Immature natural killer cell (primary cell): ENCODE measurements around the gene FERMT2. TPM values are rescaled to one million over a fixed set of nuclear protein-coding genes. Genes with fewer than 3 reads are reported as not detected.
A peak's percentile ranks its signal among the peaks of the same experiment; 100 is the strongest.
"Not testable (repeated sequence)": the region's sequence is repeated elsewhere in the genome, so short reads cannot be mapped to it uniquely, and the experiment has no call there.

Experiments used
- DNase-seq, 3 donors: peaks; one replicate each; pipeline ENCODE4 v3.0.0; 2022; ENCODE audit warnings: mixed read lengths in 1 of 3
- H3K27ac Mint-ChIP-seq, 6 donors: one replicate each; pipeline ENCODE4 v1.8.0; 2020; ENCODE audit warnings: mixed read lengths in 6 of 6, mild to moderate bottlenecking in 5 of 6, inconsistent platforms in 4 of 6, moderate library complexity in 3 of 6
- H3K27me3 Mint-ChIP-seq, 3 donors: one replicate each; pipeline ENCODE4 v1.8.0; 2020 to 2021; ENCODE audit warnings: low read depth in 3 of 3, mild to moderate bottlenecking in 3 of 3, mixed read lengths in 3 of 3, moderate library complexity in 3 of 3, inconsistent platforms in 1 of 3
- H3K36me3 Mint-ChIP-seq, 3 donors: one replicate each; pipeline ENCODE4 v1.8.0; 2020; ENCODE audit warnings: mixed read lengths in 3 of 3, inconsistent platforms in 2 of 3, mild to moderate bottlenecking in 2 of 3
- H3K4me1 Mint-ChIP-seq, 2 donors: one replicate each; pipeline ENCODE4 v1.8.0; 2020; ENCODE audit warnings: inconsistent platforms in 2 of 2, mild to moderate bottlenecking in 2 of 2, mixed read lengths in 2 of 2, moderate library complexity in 1 of 2
- H3K4me3 Mint-ChIP-seq, 5 donors: one replicate each; pipeline ENCODE4 v1.8.0; 2020; ENCODE audit warnings: mild to moderate bottlenecking in 5 of 5, mixed read lengths in 5 of 5, inconsistent platforms in 3 of 5, moderate library complexity in 3 of 5
- H3K9me3 Mint-ChIP-seq, 6 donors: one replicate each; pipeline ENCODE4 v1.8.0; 2020; ENCODE audit warnings: mild to moderate bottlenecking in 6 of 6, mixed read lengths in 6 of 6, inconsistent platforms in 4 of 6, moderate library complexity in 3 of 6
- polyA plus RNA-seq, 3 donors: library from polyadenylated mRNA; unstranded; fragments of 300-500 nt; fragmentation: Illumina TruSeq; gene quantifications; one replicate each; pipeline ENCODE4 v1.2.3, GENCODE V29; 2021

Gene FERMT2
- polyA plus RNA-seq, 3 donors from 2014 or later = not detected

DNA sequence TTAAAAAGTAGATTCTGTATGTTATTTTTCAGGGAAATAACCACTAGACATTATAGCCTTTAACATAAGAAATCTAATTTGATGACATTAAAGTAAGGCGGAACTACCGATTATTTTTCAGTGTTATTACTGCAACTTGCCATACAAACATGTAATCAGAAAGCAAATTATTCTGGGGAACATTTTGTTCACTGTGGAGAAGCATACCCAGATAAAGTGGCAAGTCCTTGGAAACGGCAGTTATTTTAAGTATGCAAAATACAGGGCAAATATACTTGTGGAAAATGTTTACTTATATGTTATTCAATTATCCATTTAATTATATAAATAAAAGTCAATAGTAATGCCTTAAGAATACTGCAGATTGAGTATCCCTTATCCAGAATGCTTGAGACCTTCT lies 71.9 kb downstream of the FERMT2 start:
- no peak overlapping the region for H3K27ac Mint-ChIP-seq
- H3K36me3 Mint-ChIP-seq = peaks cover 0 to 3% (median 0%) of the 10 kb centered on the region in 3 donors
- no peaks in the 10 kb centered on the region for H3K9me3 Mint-ChIP-seq
- peaks cover 0 to 4% (median 0%) of the 10 kb centered on the region in 3 donors for H3K27me3 Mint-ChIP-seq
- no peaks in the 10 kb centered on the region for H3K4me1 Mint-ChIP-seq
- no peak overlapping the region for H3K4me3 Mint-ChIP-seq
- no peak for DNase-seq

DNA sequence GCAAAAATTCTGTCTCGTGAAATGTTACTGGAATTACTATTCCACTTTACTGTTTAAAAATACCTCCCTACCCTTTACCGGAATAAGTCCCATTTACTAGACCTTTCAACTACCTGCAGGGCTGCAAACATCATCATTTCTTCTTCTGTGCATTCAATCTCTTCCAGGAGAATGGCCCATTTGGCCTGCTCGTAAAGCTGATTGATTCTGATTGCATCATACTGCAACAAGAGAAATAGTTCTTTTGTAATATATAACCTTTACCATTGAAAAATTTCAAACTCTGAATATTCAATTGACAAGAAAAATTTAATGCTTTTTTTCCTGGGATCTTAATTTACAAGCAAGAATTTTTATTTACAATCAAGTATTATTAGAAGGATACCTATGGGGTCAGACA lies 72.4 kb downstream of the FERMT2 start:
- H3K27ac Mint-ChIP-seq = no peak overlapping the region
- H3K27me3 Mint-ChIP-seq = peaks cover 0 to 4% (median 0%) of the 10 kb centered on the region in 3 donors
- no peak for DNase-seq
- H3K9me3 Mint-ChIP-seq = no peaks in the 10 kb centered on the region
- H3K36me3 Mint-ChIP-seq = peaks cover 0 to 3% (median 0%) of the 10 kb centered on the region in 3 donors
- no peak overlapping the region for H3K4me3 Mint-ChIP-seq
- H3K4me1 Mint-ChIP-seq = no peaks in the 10 kb centered on the region

DNA sequence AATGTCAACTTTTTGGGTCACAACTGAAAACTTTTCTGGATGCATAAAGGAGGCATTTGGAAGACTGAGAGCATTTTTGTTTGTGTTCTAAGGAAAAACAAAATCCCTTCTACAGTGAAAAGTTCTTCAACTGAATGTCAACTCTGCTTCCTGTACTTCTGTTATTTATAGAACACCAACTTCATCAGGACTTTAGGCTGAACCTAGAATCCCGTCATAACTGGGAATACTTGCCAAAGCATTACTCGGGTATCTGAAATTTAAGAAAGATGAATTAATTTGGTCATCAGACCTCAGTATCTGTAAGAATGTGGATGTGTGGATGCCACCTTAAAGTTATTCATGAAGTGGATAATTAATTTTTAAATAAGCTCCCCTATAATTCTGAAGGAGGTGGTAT lies 73.2 kb downstream of the FERMT2 start:
- H3K4me3 Mint-ChIP-seq = no peak overlapping the region
- H3K27me3 Mint-ChIP-seq = peaks cover 0 to 4% (median 0%) of the 10 kb centered on the region in 3 donors
- H3K9me3 Mint-ChIP-seq = no peaks in the 10 kb centered on the region
- no peaks in the 10 kb centered on the region for H3K4me1 Mint-ChIP-seq
- no peak for DNase-seq
- peaks cover 0 to 3% (median 0%) of the 10 kb centered on the region in 3 donors for H3K36me3 Mint-ChIP-seq
- no peak overlapping the region for H3K27ac Mint-ChIP-seq

DNA sequence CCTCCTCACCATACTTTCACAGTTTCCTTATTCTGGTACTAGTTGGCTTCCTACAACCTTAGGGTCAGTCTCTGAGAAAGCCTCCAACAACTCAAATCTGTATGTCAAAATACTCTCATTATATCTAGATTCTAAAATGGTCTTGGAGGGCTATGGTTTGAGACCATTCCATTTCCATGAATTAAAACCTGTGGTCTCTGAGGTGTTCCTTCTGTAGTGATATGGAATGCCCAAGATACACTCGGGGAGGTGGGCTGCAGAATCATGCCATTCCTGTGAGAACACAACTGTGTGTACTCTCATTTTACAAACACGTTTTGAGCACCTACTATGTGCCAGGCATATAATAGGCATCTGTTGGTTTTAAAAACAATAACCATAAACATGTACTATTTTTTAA lies 74.0 kb downstream of the FERMT2 start:
- H3K27ac Mint-ChIP-seq = no peak overlapping the region
- no peaks in the 10 kb centered on the region for H3K9me3 Mint-ChIP-seq
- no peak overlapping the region for H3K4me3 Mint-ChIP-seq
- peaks cover 0 to 3% (median 0%) of the 10 kb centered on the region in 3 donors for H3K36me3 Mint-ChIP-seq
- no peaks in the 10 kb centered on the region for H3K4me1 Mint-ChIP-seq
- peaks cover 0 to 4% (median 0%) of the 10 kb centered on the region in 3 donors for H3K27me3 Mint-ChIP-seq
- DNase-seq = no peak

DNA sequence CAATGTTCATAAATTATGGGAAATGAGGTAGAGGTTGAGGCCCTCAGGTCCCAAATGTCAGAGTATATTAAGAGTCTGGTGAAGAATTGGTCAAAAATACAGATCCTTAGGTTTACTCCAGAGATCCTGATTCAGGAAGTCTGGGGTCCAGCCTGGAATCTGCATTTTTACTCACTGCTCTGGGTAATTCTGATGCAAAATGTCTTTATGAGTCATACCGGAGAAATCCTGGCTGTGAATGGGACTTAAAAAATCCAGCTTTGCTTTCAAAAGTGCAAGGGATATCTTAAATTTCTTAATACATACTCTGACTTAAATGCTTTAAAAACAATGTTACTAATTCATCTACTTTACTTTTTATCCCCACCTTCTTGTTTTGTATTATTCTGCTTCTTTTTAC lies 74.5 kb downstream of the FERMT2 start:
- Mint-ChIP-seq H3K4me3 (no peak overlapping the region), H3K36me3 (peaks cover 0 to 5% (median 0%) of the 10 kb centered on the region in 3 donors), H3K27me3 (peaks cover 0 to 4% (median 0%) of the 10 kb centered on the region in 3 donors), H3K27ac (no peak overlapping the region), H3K4me1 (no peaks in the 10 kb centered on the region), H3K9me3 (no peaks in the 10 kb centered on the region)
- no peak for DNase-seq

- H3K4me1 Mint-ChIP-seq = no peaks in the 10 kb centered on the region
- peaks cover 0 to 4% (median 0%) of the 10 kb centered on the region in 3 donors for H3K27me3 Mint-ChIP-seq
- H3K9me3 Mint-ChIP-seq = no peaks in the 10 kb centered on the region
- DNase-seq = no peak
- H3K27ac Mint-ChIP-seq = no peak overlapping the region
- no peak overlapping the region for H3K4me3 Mint-ChIP-seq
- peaks cover 0 to 6% (median 0%) of the 10 kb centered on the region in 3 donors for H3K36me3 Mint-ChIP-seq
These were observed 75.1 kb downstream of the FERMT2 start for GRCh38 chr14:52875707-52876106.

DNA sequence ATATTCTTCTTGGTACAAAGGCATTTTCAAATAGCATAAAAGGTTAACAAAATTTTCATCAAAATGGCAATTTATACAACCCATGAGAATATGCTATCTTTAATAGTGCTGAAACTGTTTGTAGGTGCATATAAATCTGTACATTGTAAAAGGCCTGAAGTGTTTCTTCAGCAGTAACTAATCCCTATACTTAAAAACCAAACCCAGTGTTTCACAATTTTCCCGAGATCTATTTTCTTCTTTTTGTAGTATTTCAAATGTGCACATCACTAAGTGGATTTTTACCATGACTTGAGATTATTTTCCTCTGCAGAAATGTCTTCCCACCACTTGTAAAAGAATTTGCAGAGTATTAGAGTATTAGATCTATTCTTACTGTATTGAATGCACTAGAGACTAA lies 76.5 kb downstream of the FERMT2 start:
- no peak overlapping the region for H3K4me3 Mint-ChIP-seq
- H3K36me3 Mint-ChIP-seq = peaks cover 0 to 6% (median 0%) of the 10 kb centered on the region in 3 donors
- peaks cover 0 to 4% (median 0%) of the 10 kb centered on the region in 3 donors for H3K27me3 Mint-ChIP-seq
- no peak overlapping the region for H3K27ac Mint-ChIP-seq
- no peak for DNase-seq
- H3K9me3 Mint-ChIP-seq = no peaks in the 10 kb centered on the region
- H3K4me1 Mint-ChIP-seq = no peaks in the 10 kb centered on the region

- H3K27ac Mint-ChIP-seq = no peak overlapping the region
- peaks cover 0 to 4% (median 0%) of the 10 kb centered on the region in 3 donors for H3K27me3 Mint-ChIP-seq
- H3K4me1 Mint-ChIP-seq = no peaks in the 10 kb centered on the region
- H3K36me3 Mint-ChIP-seq = peaks cover 0 to 6% (median 0%) of the 10 kb centered on the region in 3 donors
- H3K9me3 Mint-ChIP-seq = no peaks in the 10 kb centered on the region
- H3K4me3 Mint-ChIP-seq = no peak overlapping the region
- no peak for DNase-seq
These were observed 77.2 kb downstream of the FERMT2 start for GRCh38 chr14:52873694-52874093.

GRCh38 chr14:52873065-52873464 lies 77.8 kb downstream of the FERMT2 start:
- H3K9me3 Mint-ChIP-seq = no peaks in the 10 kb centered on the region
- DNase-seq = no peak
- no peak overlapping the region for H3K4me3 Mint-ChIP-seq
- H3K4me1 Mint-ChIP-seq = no peaks in the 10 kb centered on the region
- peak overlapping the region in 1 of 6 donors; percentile 4 for H3K27ac Mint-ChIP-seq
- H3K27me3 Mint-ChIP-seq = peaks cover 0 to 4% (median 0%) of the 10 kb centered on the region in 3 donors
- peaks cover 0 to 6% (median 0%) of the 10 kb centered on the region in 3 donors for H3K36me3 Mint-ChIP-seq

GRCh38 chr14:52871606-52872005 lies 79.2 kb downstream of the FERMT2 start:
- DNase-seq = no peak
- Mint-ChIP-seq H3K4me3 (no peak overlapping the region), H3K36me3 (peaks cover 0 to 6% (median 0%) of the 10 kb centered on the region in 3 donors), H3K9me3 (no peaks in the 10 kb centered on the region), H3K27ac (no peak overlapping the region), H3K27me3 (peaks cover 0 to 1% (median 0%) of the 10 kb centered on the region in 3 donors), H3K4me1 (no peaks in the 10 kb centered on the region)

DNA sequence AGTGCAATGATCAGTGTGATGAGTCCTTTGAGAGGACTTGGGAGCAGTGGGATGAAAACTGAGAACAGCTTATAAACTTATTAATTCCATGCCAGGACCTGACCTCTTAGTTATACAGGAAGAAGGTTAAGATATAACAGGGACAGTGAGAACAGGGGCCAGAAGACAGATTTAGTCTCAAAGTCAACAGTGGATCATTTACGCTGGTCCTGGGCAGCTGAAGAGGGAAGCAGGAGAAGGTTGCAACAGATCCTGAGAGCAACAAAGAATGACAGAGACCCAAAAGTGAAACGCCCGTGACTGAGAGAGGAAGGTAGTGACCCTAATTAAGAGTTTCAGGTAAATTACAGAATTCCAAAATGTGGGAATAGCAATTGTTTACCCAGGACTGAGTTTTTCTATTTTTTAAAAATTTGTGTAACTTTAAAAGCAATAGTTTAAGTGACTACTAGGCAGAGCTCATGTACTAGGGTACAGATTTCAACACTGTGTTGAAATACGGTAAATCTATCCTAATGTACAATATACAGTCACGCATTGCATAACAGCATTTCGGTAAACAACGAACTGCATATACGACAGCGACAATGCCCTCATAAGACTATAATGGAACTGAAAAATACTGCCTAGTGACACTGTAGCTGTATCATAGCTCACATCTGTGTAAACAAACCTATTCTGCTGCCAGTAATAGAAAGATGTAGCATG lies 81.8 kb downstream of the FERMT2 start:
- Mint-ChIP-seq H3K27me3 (no peaks in the 10 kb centered on the region), H3K36me3 (peaks cover 0 to 3% (median 0%) of the 10 kb centered on the region in 3 donors), H3K9me3 (no peaks in the 10 kb centered on the region), H3K4me1 (no peaks in the 10 kb centered on the region), H3K4me3 (no peak overlapping the region), H3K27ac (no peak overlapping the region)
- DNase-seq = no peak

GRCh38 chr14:52864893-52865292 lies 86.0 kb downstream of the FERMT2 start:
- not testable (repeated sequence) for H3K27ac Mint-ChIP-seq, DNase-seq, H3K9me3 Mint-ChIP-seq, H3K4me1 Mint-ChIP-seq, H3K4me3 Mint-ChIP-seq, H3K27me3 Mint-ChIP-seq, H3K36me3 Mint-ChIP-seq

GRCh38 chr14:52863334-52863700 lies 87.5 kb downstream of the FERMT2 start:
- no peaks in the 10 kb centered on the region for H3K36me3 Mint-ChIP-seq
- H3K9me3 Mint-ChIP-seq = no peaks in the 10 kb centered on the region
- H3K27me3 Mint-ChIP-seq = no peaks in the 10 kb centered on the region
- no peak for DNase-seq
- H3K4me3 Mint-ChIP-seq = no peak overlapping the region
- no peak overlapping the region for H3K27ac Mint-ChIP-seq
- H3K4me1 Mint-ChIP-seq = no peaks in the 10 kb centered on the region

DNA sequence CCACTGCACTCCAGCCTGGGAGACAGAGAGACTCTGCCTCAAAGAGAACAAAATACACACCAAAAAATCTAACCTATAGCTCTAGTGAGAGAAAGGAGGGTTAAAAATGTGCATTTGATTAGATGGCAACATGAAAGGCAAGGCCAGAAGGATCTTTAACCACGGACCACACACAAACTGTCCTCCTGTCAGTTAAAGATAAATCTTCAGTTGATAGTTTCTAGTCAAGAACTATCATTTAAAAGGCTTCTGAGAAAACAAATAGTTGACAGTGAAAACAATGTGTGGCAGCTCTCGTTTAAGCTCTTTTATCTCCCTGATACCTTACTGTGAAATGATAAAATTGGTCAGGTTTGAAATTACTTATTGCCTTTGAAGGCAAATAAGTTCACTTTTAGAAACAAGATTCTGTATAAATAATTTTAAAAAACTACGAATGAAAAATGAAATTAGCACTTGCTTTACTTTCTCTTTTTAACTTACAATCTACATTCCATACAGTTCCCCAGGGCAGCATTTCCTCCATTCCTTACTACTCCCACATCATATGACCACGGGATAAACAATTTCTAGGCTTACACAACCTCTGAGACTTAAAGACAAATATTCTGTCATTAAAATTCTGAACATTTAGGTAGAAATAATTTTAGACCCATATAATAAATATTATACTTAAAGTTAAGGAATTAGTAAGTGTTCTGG lies 88.1 kb downstream of the FERMT2 start:
- DNase-seq = no peak
- Mint-ChIP-seq H3K9me3 (no peaks in the 10 kb centered on the region), H3K36me3 (no peaks in the 10 kb centered on the region), H3K27ac (no peak overlapping the region), H3K27me3 (no peaks in the 10 kb centered on the region), H3K4me3 (no peak overlapping the region), H3K4me1 (no peaks in the 10 kb centered on the region)
